ENCODE measurements around the gene JAKMIP2.

- TF ChIP-seq POLR2A (IDR thresholded peaks at IDR 0.05; ENCODE audit: low read depth, low read length) (no peak), CTCF (IDR thresholded peaks at IDR 0.05; ENCODE audit: extremely low read depth in 1 of 2, insufficient read depth in 1 of 2, low read depth in 1 of 2, low read length in 2 of 2) (no peak), EZH2 (IDR thresholded peaks at IDR 0.05; ENCODE audit: borderline replicate concordance, low read depth, low read length, severe bottlenecking) (no peak), POLR2AphosphoS5 (IDR thresholded peaks at IDR 0.05; ENCODE audit: insufficient read depth, low read depth, low read length) (no peak), MAX (IDR thresholded peaks at IDR 0.05; ENCODE audit: insufficient read depth, insufficient read length) (no peak), FOS (IDR thresholded peaks at IDR 0.05; ENCODE audit: borderline replicate concordance, insufficient read depth, low read length) (no peak), GATA2 (IDR thresholded peaks at IDR 0.05; ENCODE audit: insufficient read depth, insufficient read length, low read depth, low read length) (no peak)
These were observed 165.3 kb downstream of the JAKMIP2 start for GRCh38 chr5:147617191-147617606.
